RWPE2 (cell line): Measurements from ENCODE around the gene TBL1X.
"Not testable (repeated sequence)": the region's sequence is repeated elsewhere in the genome, so short reads cannot be mapped to it uniquely, and the experiment has no call there.

Experiments
- ATAC-seq: fragments of 200-7000 bp; cut with Tn5 transposase; 3 replicates; pipeline ENCODE4 v1.9.1; 2021; ENCODE audit warnings: low read depth
- DNase-seq: peaks from one replicate; pipeline ENCODE4 v3.0.0-alpha.2; 2020; ENCODE audit warnings: low spot score
- H3K27ac ChIP-seq: fragments of 450-650 bp; 2 replicates; pipeline ENCODE4 v1.5.1; 2017; ENCODE audit warnings: mild to moderate bottlenecking; ENCODE audit not compliant: poor library complexity, severe bottlenecking
- H3K27me3 ChIP-seq: fragments of 250-450 bp; sonication (Bioruptor Pico); 2 replicates; pipeline ENCODE4 v1.5.1; 2021; ENCODE audit warnings: mild to moderate bottlenecking, moderate library complexity; ENCODE audit not compliant: insufficient read depth, poor library complexity, severe bottlenecking
- H3K36me3 ChIP-seq: fragments of 250-450 bp; sonication (Bioruptor Pico); 2 replicates; pipeline ENCODE4 v1.5.1; 2020; ENCODE audit warnings: low read depth, mild to moderate bottlenecking, moderate library complexity
- H3K4me1 ChIP-seq: fragments of 250-450 bp; sonication (Bioruptor Pico); 2 replicates; pipeline ENCODE4 v1.5.1; 2021; ENCODE audit warnings: mild to moderate bottlenecking, moderate library complexity; ENCODE audit not compliant: insufficient read depth, poor library complexity, severe bottlenecking
- H3K4me3 ChIP-seq: fragments of 250-450 bp; sonication (Bioruptor Pico); 2 replicates; pipeline ENCODE4 v1.5.1; 2021; ENCODE audit warnings: mild to moderate bottlenecking, moderate library complexity; ENCODE audit not compliant: severe bottlenecking
- H3K9me3 ChIP-seq: fragments of 250-450 bp; sonication (Bioruptor Pico); 2 replicates; pipeline ENCODE4 v1.5.1; 2021; ENCODE audit warnings: mild to moderate bottlenecking, moderate library complexity; ENCODE audit not compliant: severe bottlenecking
- TF ChIP-seq, protein P1 (sequence below): fragments of 450-650 bp; IDR thresholded peaks from one replicate; pipeline ENCODE4 v1.5.1; 2017; ENCODE audit warnings: mild to moderate bottlenecking, moderate library complexity; ENCODE audit not compliant: poor library complexity, severe bottlenecking

Gene TBL1X

DNA sequence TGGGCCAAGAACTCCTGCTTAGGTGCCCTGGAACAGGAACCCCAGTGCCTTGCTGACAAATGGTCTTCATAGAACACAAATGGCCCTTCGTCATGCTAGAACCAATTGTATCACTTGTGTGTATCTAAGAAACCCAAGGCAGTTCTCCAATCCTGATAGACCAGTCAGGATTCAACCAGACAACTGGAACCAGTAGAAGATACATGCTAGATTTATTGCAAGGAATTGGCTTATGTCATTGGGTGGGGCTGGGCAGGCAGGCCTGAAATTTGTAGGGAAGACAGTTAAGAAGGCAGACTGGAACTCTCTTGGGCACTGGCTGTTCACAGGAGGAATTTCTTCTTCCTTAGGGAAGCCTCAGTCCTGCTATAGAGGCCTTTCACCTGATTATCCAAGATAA lies 17.0 kb upstream of the TBL1X start:
- no peaks in the 10 kb centered on the region for H3K36me3 ChIP-seq
- ATAC-seq: no peak
- TF ChIP-seq, protein P1, sequence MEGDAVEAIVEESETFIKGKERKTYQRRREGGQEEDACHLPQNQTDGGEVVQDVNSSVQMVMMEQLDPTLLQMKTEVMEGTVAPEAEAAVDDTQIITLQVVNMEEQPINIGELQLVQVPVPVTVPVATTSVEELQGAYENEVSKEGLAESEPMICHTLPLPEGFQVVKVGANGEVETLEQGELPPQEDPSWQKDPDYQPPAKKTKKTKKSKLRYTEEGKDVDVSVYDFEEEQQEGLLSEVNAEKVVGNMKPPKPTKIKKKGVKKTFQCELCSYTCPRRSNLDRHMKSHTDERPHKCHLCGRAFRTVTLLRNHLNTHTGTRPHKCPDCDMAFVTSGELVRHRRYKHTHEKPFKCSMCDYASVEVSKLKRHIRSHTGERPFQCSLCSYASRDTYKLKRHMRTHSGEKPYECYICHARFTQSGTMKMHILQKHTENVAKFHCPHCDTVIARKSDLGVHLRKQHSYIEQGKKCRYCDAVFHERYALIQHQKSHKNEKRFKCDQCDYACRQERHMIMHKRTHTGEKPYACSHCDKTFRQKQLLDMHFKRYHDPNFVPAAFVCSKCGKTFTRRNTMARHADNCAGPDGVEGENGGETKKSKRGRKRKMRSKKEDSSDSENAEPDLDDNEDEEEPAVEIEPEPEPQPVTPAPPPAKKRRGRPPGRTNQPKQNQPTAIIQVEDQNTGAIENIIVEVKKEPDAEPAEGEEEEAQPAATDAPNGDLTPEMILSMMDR: no peak
- H3K27ac ChIP-seq: no peak overlapping the region
- H3K9me3 ChIP-seq: no peaks in the 10 kb centered on the region
- H3K27me3 ChIP-seq: no peaks in the 10 kb centered on the region
- no peaks in the 10 kb centered on the region for H3K4me1 ChIP-seq
- no peak overlapping the region for H3K4me3 ChIP-seq
- no peak for DNase-seq

DNA sequence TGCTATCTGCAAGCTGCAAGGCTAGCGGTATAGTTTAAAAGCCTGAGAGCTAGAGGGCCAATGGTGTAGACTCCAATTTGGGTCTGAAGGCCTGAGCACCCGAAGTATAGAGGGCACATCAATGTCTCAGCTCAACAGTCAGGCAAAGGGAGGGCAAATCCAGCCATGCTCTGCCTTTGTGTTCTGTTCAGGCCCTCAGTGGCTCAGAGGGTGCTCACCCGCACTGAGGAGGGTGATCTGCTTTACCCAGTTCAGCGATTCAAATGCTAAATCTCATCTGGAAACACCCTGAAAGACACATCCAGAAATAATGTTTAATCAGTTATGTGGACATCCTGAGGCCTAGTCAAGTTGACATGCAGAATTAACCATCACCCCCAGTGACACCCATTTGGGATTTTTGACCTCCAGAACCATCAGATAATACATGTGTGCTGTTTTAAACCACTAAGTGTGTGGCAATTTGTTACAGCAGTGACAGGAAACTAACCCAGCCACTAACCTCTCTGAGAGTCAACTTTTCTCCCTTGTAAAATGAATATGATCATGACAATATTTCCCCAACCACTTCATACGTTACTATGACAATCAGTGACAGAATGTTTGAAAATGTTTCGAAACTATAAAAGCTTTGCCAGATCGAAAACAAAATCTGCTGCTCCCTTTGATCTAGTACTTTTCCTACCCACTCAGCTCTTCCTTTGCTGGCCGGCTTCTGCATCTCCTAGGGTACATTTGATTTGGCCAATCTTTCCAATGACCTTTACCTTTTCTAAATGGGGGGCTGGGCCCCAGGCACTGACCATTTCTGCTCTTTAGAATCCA lies 8.4 kb upstream of the TBL1X start:
- no peak for ATAC-seq
- no peaks in the 10 kb centered on the region for H3K4me1 ChIP-seq
- DNase-seq: no peak
- no peaks in the 10 kb centered on the region for H3K27me3 ChIP-seq
- H3K4me3 ChIP-seq: no peak overlapping the region
- no peak overlapping the region for H3K27ac ChIP-seq
- no peaks in the 10 kb centered on the region for H3K9me3 ChIP-seq
- H3K36me3 ChIP-seq: no peaks in the 10 kb centered on the region
- TF ChIP-seq, protein P1: no peak

DNA sequence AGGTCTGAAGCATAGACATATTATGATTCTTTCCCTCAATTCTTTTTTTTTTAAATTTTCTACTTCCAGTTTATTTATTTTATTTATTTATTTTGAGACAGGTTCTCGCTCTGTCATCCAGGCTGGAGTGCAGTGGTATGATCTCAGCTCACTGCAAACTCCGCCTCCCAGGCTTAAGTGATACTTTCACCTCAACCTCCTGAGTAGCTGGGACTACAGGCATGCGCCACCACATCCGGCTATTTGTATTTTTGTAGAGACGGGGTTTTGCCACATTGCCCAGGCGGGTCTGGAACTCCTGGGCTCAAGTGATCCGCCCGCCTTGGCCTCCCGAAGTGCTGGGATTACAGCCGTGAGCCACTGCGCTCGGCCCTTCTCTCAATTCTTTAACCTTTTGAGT lies 6.8 kb upstream of the TBL1X start:
- H3K27me3 ChIP-seq, ATAC-seq, H3K9me3 ChIP-seq, H3K4me1 ChIP-seq, H3K27ac ChIP-seq, DNase-seq, H3K36me3 ChIP-seq, H3K4me3 ChIP-seq: not testable (repeated sequence)

DNA sequence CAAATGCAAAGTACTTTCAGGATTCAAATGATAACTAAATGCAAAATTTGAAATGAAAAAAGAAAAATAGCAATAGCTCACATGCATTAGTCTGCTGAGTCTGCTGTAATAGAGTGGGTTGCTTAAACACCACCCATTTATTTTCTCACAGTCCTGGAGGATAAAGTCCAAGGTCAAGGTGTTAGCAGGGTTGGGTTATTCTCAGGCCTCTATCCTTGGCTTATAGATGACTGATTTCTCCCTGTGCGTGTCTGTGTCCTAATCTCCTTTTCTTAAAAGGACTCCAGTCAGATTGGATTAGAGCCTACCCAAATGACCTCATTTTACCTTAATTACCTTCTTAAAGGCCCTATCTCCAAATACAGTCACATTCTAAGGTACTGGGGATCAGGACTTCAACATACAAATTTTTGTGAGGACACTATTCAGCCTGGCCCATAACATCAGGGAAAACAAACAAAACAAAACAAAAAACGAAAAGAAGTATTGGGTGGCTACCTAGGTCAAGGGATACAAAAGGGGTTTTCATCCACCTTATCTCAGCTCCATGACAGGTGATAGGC lies 6.3 kb upstream of the TBL1X start:
- Histone ChIP-seq H3K36me3 (no peaks in the 10 kb centered on the region), H3K9me3 (no peaks in the 10 kb centered on the region), H3K4me1 (peaks cover 10% of the 10 kb centered on the region), H3K27me3 (no peaks in the 10 kb centered on the region), H3K27ac (no peak overlapping the region), H3K4me3 (no peak overlapping the region)
- ATAC-seq: no peak
- no peak for DNase-seq
- TF ChIP-seq, protein P1: no peak

DNA sequence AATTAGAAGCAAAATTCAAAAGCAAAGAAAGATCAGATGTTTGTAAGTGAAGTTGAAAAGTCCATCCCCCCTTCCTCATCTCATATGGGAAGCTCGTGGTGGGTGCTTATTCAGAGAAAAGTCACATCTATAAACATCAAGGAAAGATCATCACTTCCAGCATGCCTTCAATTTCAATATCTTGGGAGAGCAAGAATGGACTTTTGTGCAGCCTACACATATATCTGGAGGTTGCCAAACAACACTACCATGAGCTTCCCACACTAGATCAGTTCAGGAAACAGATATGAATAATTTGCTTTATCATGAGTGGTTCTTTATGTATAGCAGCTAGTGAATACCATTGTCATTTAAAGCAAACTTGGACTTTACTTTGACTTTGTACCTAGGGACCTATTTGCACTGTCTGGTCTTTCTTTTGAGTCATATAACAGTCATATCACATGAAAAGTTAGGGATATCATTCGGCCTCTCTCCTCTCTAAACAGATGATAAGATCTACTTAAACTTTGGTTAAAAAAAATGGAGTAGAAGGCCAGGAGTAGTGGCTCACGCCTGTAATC lies 5.6 kb upstream of the TBL1X start:
- DNase-seq (no peak), ATAC-seq (no peak)
- Histone ChIP-seq H3K9me3 (no peaks in the 10 kb centered on the region), H3K4me1 (peaks cover 10% of the 10 kb centered on the region), H3K27me3 (no peaks in the 10 kb centered on the region), H3K36me3 (no peaks in the 10 kb centered on the region), H3K27ac (no peak overlapping the region), H3K4me3 (no peak overlapping the region)
- TF ChIP-seq, protein P1: no peak
